Measurements from ENCODE around the gene ERMP1.
A peak's percentile ranks its signal among the peaks of the same experiment; 100 is the strongest.

The ERMP1 gene

GRCh38 chr9:5873439-5873838 is 40.5 kb upstream of the ERMP1 start:
- no peak overlapping the region for H3K4me3 ChIP-seq (ENCODE audit: low read depth, low read length)
- TF ChIP-seq CTCF (IDR thresholded peaks at IDR 0.05; ENCODE audit: low read depth, low read length), result no peak

DNA sequence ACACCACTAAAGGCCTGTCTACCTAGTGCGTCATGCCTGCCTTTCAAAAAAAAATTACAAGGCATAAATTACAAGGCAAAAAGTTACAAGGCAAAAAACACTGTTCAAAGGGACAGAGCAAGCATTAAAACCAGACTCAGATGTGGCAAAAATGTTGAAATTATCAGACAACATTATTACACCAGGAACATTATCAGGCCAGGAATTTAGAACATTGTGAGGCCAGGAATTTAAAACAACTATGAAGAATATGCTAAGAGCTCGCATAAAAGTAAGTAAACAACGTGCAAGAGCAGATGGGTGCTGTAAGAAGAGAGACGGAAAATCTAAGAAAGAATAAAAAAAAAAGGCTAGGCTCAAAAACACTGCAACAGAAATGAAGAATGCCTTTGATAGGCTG is 39.6 kb upstream of the ERMP1 start:
- no peak for TF ChIP-seq CTCF (IDR thresholded peaks at IDR 0.05; ENCODE audit: low read depth, low read length)

GRCh38 chr9:5871785-5872184 is 38.9 kb upstream of the ERMP1 start:
- no peak for TF ChIP-seq CTCF (IDR thresholded peaks at IDR 0.05; ENCODE audit: low read depth, low read length)
- H3K4me3 ChIP-seq (ENCODE audit: low read depth, low read length), result no peak overlapping the region

More for the DNA sequence above, 39.6 kb upstream of the ERMP1 start:
- no peak overlapping the region for H3K4me3 ChIP-seq (ENCODE audit: low read depth, low read length)

DNA sequence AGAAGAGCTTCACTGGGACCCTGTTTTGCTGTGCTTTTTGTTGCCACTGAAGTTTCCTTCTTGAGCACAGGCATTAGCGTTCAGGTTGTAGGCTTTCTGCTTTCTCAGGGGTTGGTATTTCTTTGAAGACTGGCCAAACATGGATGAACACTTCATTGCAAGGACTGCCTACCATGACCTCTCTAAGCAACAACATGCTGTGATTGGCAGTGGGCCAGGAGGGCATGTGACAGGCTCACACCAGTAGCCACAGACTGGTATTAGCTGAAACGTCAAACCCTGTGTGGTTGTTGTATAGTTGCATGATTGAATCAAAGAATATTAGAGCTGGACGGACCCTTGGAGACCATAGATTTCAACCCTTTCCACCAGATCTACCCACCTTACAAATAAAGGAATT is 37.8 kb upstream of the ERMP1 start:
- no peak for TF ChIP-seq CTCF (IDR thresholded peaks at IDR 0.05; ENCODE audit: low read depth, low read length)
- no peak overlapping the region for H3K4me3 ChIP-seq (ENCODE audit: low read depth, low read length)

DNA sequence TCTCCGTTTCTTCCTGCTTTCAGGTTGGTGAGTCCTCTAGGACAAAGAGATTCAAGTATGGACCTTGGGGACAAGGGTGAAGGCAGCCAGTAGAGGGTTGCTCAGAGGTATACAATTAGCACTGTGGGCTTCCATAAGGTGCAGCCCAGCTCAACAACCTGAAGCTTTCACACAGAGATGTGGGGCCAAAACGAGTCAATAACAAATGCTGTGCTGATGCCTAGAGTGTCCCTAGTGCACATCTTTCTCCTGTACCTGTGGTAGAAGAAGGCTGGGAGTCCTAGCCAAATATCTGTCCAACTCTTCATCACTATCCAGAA is 37.1 kb upstream of the ERMP1 start:
- H3K4me3 ChIP-seq (ENCODE audit: low read depth, low read length), result no peak overlapping the region
- no peak for TF ChIP-seq CTCF (IDR thresholded peaks at IDR 0.05; ENCODE audit: low read depth, low read length)

- TF ChIP-seq CTCF (IDR thresholded peaks at IDR 0.05; ENCODE audit: low read depth, low read length), result peak; percentile 37
- H3K4me3 ChIP-seq (ENCODE audit: low read depth, low read length), result no peak overlapping the region
These were observed 36.5 kb upstream of the ERMP1 start for GRCh38 chr9:5869315-5870019.

DNA sequence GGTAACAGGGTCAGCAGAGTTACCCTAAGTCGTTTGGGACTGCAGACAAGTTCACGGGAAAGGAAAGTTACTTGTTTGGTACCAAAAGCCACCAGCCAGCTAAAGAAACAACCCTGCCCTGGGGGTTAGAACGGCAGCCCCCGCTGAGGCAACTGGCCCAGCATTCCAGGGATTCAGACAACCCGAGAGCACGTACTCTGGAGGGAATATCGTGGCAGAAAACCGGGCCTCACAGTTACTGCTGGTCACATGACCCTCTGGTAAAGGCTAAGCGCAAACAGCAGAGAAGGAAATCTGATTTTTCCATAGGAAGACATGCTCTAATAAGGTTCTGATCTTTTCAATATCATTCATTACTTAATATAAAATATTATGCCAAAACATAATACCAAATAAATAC is 35.3 kb upstream of the ERMP1 start:
- TF ChIP-seq CTCF (IDR thresholded peaks at IDR 0.05; ENCODE audit: low read depth, low read length), result no peak

More for the DNA sequence above, 35.3 kb upstream of the ERMP1 start:
- H3K4me3 ChIP-seq (ENCODE audit: low read depth, low read length), result no peak overlapping the region

All from WI38 (cell line).